GM10266 (cell line): ENCODE data around the gene RRBP1.

Experiments used
- DNase-seq: peaks from one replicate; pipeline ENCODE4 v3.0.0; 2012; ENCODE audit errors: extremely low spot score
- CTCF ChIP-seq: IDR thresholded peaks from 2 replicates; pipeline ENCODE4 v1.5.1; 2012; ENCODE audit warnings: mild to moderate bottlenecking, low read depth; ENCODE audit not compliant: control insufficient read depth, insufficient read depth; ENCODE audit errors: missing control alignments

Gene RRBP1

DNA sequence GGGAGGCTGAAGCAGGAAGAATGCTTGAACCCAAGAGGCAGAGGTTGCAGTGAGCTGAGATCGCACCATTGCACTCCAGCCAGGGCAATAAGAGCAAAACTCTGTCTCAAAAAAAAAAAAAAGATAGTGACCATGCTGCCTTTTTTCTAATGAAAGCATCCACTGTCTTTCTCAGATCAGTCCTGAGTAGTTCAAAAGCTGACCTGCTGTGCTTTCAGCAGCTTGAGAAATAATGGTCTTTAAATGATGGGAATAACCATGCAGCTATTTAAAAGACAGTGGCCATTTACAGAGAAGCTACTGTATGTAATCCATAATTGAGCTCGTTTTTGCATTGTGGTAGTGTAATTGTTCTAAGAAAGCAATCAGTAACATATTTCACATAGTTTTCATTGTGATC is 76.0 kb downstream of the RRBP1 start:
- no peak for DNase-seq
- TF ChIP-seq CTCF: no peak

GRCh38 chr20:17605131-17605660 is 76.8 kb downstream of the RRBP1 start:
- TF ChIP-seq CTCF: no peak

GRCh38 chr20:17602493-17602892 is 79.5 kb downstream of the RRBP1 start:
- no peak for TF ChIP-seq CTCF
- DNase-seq: no peak

More at GRCh38 chr20:17605131-17605660, 76.8 kb downstream of the RRBP1 start:
- no peak for DNase-seq

DNA sequence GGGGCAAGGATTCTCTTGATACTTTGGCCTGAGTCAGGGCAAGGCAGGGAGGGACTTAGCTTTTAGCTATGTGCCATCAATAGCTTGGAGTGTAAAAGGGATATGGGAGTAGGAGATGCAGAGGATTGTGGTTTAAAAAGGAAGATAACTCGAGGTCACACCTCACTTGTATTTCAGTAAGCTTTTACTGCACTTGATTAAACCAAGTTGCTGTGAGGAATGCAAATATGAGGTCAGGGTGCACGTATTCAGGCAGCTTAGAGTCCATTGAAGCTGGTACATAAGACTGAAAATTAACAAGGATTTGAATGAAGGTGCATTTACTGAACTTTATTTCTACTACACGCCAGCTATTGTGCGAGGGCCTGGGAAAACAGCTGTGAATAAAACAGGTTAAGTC is 80.1 kb downstream of the RRBP1 start:
- DNase-seq: no peak
- TF ChIP-seq CTCF: no peak

DNA sequence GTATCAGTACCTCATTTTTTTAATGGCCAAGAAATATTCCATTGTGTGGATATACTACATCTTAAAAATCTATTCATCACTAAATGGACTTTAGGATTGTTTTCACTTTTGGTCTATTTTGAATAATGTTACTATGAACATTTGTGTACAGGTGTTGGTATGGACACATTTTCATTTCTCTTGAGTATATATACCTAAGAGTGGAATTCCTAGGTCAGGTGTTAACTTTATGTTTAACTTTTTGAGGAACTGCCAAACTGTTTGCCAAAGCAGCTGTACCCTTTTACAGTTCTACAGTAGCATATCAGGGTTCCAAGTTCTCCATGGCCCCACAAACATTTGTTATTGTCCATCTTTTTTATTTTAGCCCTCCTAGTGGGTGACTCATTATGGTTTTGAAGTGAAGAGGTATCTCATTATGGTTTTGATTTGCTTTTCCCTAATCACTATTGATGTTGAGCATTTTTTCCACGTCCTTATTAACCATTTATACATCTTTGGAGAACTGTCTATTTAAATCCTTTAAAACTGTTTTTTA is 84.0 kb downstream of the RRBP1 start:
- no peak for TF ChIP-seq CTCF
- no peak for DNase-seq

DNA sequence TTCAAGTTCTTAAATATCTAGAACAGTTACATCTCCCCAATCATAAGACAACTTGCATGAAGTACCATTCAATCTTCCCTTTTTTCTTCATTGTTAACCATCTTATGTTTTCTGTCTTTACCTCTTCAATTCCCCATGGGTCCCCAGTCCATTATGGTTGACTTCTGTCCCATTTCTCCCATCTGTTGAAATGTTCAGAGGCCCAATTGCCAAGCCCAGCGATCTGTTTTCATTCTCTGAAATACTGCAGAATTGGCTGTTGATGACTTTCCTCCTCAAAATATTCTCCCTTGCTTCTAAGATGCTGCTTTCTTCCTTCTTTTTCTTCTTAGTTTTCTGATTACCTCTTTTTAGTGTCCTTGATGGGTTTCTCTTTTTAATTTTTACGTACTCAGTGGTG is 86.2 kb downstream of the RRBP1 start:
- no peak for DNase-seq
- TF ChIP-seq CTCF: no peak

DNA sequence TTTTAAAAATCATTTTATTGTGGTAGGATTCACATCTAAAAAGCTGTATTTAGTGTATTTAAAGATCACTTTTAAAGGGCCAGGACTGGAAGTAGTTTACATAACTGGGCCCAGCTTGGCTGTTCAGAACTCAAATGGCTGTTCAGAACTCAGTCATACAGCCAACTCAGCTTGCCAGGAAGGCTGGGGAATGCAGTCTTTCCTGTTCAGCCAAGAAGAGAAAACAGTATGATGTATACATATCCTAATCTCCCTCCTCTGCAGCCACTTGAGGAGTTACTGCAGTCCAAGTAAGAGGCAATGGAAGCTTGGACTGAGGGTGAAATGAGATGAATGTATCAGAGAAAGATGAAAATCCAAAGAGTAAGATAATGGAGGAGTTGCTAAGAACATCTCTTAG is 87.6 kb downstream of the RRBP1 start:
- DNase-seq: no peak
- TF ChIP-seq CTCF: no peak
